Activated naive CD8-positive, alpha-beta T cell treated with anti-CD3 and anti-CD28 coated beads, Interleukin-2, amount 50 U/mL, for 16 hours (primary cell): ENCODE measurements around the gene ARL13B.
"Not testable (repeated sequence)": the region's sequence is repeated elsewhere in the genome, so short reads cannot be mapped to it uniquely, and the experiment has no call there.

ENCODE experiments used
- DNase-seq: peaks from one replicate; pipeline ENCODE4 v3.0.0-alpha.2; 2020; ENCODE audit warnings: low read depth, low spot score

The ARL13B gene

GRCh38 chr3:93994056-93994455 lies 14.1 kb downstream of the ARL13B start:
- no peak for DNase-seq

- no peak for DNase-seq
Observed at GRCh38 chr3:94001191-94001590, 21.2 kb downstream of the ARL13B start.

- DNase-seq = no peak
Observed at GRCh38 chr3:94001827-94002495, 22.0 kb downstream of the ARL13B start.

- DNase-seq = no peak
Observed at GRCh38 chr3:94004301-94004910, 24.5 kb downstream of the ARL13B start.

- no peak for DNase-seq
Observed at GRCh38 chr3:94008253-94008652, 28.3 kb downstream of the ARL13B start.

GRCh38 chr3:94009608-94010007 lies 29.7 kb downstream of the ARL13B start:
- no peak for DNase-seq

- DNase-seq = no peak
Observed at GRCh38 chr3:94011233-94011711, 31.3 kb downstream of the ARL13B start.

GRCh38 chr3:94012185-94012584 lies 32.2 kb downstream of the ARL13B start:
- DNase-seq = no peak

- DNase-seq = no peak
Observed at GRCh38 chr3:94015025-94015424, 35.1 kb downstream of the ARL13B start.

- no peak for DNase-seq
Observed at GRCh38 chr3:94019659-94020058, 39.7 kb downstream of the ARL13B start.

- no peak for DNase-seq
Observed at GRCh38 chr3:94020293-94020692, 40.3 kb downstream of the ARL13B start.

- no peak for DNase-seq
Observed at GRCh38 chr3:94024385-94024784, 44.4 kb downstream of the ARL13B start.

- no peak for DNase-seq
Observed at GRCh38 chr3:94026623-94027022, 46.7 kb downstream of the ARL13B start.

GRCh38 chr3:94028093-94028837 lies 48.3 kb downstream of the ARL13B start, which contains the start of gene STX19:
TSS of gene STX19 (minus strand) at chr3:94028597. CDS start at chr3:94015269, 13,328 bp downstream.
- no peak for DNase-seq

- DNase-seq = no peak
Observed at GRCh38 chr3:94036909-94037507, 57.1 kb downstream of the ARL13B start.

GRCh38 chr3:94043285-94043684 lies 63.3 kb downstream of the ARL13B start:
- DNase-seq = no peak

- not testable (repeated sequence) for DNase-seq
Observed at GRCh38 chr3:94044100-94044936, 64.4 kb downstream of the ARL13B start.

GRCh38 chr3:94046533-94046932 lies 66.6 kb downstream of the ARL13B start:
- no peak for DNase-seq

GRCh38 chr3:94049267-94049666 lies 69.3 kb downstream of the ARL13B start:
- DNase-seq = no peak

GRCh38 chr3:94050546-94050945 lies 70.6 kb downstream of the ARL13B start:
- DNase-seq = no peak

- DNase-seq = no peak
Observed at GRCh38 chr3:94061297-94061696, 81.3 kb downstream of the ARL13B start.
